Amniotic epithelial cell (primary cell): Measurements from ENCODE around the gene LMTK3.

Experiments used
- DNase-seq: peaks from one replicate; pipeline ENCODE4 v3.0.0-alpha.2; 2010; ENCODE audit warnings: low read depth

Gene LMTK3

DNA sequence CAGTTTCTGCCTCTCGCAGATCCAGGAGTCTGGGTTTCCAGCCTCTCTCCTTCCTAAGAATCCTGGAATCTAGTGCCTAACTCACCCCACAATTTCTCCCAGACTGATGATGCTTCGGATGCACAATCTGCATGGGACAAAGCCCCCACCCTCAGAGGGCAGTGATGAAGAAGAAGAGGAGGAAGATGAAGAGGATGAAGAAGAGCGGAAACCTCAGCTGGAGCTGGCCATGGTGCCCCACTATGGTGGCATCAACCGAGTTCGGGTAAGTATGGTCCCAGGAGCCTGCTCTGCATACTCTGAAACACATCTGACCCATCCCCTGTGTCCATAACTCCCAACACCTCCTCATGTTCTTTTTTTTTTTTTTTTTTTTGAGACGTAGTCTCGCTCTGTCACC lies 65.1 kb downstream of the LMTK3 start:
- no peak for DNase-seq

- peak; percentile 96 for DNase-seq
Measured at GRCh38 chr19:48445606-48446481, 65.8 kb downstream of the LMTK3 start, which contains the start of gene GRWD1. Gene GRWD1, plus strand, starts transcription at chr19:48445983. Its CDS starts 23 bp downstream, at chr19:48446006.

DNA sequence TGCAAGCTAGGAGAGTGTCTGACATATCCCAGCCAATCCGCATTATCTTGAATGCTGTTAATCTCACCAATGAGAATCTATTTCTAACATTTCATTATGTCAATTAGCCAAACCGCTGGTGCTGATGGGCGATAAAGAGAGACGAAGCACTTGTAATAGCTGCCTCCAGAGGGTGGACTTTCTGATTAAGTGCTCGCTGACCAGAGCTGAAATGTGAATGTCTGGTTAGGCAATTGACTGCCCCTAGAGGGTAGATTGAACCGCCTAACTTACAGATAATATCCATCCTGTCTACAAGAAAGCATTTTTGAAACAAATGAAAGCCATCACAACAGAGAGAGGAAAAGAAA lies 66.4 kb downstream of the LMTK3 start:
- DNase-seq, result peak; percentile 92

- no peak for DNase-seq
Measured at GRCh38 chr19:48444936-48445200, 66.8 kb downstream of the LMTK3 start.

DNA sequence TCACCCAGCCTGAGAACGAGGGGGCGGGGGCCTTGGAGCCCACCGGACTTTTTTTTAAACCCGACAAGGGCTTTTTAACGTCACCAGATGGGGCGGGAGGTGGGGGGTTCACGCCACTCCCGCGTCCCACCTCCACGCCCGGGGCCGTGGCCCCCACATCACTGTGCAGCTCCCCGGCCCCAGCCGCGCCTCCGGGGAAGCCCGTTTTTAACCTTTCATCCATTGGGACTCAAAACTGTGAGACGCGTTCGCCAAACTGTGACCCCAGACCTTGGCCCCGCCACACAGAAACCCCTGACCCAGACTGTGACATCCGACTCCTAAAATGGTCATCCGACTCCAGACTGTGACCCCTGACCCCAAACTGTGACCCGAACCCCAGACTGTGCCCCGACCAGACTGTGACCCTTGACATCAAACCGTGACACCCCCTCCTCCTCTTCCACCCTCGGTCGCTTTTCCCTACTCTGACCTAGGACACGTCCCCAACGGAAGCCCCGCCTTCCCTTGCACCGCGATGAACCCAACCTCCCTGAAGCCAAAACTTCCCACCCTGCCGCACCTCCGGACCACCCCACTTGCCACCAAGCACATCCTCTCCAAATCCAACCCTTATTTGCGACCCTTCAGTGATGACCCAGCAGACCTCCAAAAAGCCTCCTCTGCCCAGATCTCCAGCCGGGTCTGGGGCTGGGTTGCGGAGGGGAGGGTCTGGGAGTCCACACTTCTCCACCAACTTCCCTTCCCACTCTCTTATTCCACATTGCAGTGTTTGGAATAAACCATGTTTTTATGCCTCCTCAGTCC lies 67.3 kb downstream of the LMTK3 start:
- DNase-seq, result no peak

- DNase-seq, result no peak
Measured at GRCh38 chr19:48443731-48444128, 67.9 kb downstream of the LMTK3 start.

- DNase-seq, result no peak
Measured at GRCh38 chr19:48443256-48443655, 68.4 kb downstream of the LMTK3 start.

DNA sequence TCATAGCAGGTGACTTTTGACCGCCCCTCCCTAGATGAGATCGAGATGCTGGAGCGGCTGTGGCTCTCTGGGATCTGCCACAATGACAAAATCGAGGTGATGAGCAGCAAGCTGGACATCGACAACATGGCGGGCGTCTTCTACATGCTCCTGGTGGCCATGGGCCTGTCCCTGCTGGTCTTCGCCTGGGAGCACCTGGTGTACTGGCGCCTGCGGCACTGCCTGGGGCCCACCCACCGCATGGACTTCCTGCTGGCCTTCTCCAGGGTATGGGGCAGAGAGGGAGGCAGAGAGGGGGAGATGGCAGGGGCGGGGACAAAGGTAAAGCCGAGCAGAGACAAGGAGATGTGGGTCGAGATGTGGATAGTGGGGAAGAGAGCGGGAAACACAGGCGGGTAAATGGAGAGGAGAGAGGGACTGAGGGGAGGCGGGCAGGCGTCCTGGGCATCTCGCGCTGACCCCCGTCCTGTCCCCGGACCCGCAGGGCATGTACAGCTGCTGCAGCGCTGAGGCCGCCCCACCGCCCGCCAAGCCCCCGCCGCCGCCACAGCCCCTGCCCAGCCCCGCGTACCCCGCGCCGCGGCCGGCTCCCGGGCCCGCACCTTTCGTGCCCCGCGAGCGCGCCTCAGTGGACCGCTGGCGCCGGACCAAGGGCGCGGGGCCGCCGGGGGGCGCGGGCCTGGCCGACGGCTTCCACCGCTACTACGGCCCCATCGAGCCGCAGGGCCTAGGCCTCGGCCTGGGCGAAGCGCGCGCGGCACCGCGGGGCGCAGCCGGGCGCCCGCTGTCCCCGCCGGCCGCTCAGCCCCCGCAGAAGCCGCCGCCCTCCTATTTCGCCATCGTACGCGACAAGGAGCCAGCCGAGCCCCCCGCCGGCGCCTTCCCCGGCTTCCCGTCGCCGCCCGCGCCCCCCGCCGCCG lies 69.3 kb downstream of the LMTK3 start:
- DNase-seq, result no peak

DNA sequence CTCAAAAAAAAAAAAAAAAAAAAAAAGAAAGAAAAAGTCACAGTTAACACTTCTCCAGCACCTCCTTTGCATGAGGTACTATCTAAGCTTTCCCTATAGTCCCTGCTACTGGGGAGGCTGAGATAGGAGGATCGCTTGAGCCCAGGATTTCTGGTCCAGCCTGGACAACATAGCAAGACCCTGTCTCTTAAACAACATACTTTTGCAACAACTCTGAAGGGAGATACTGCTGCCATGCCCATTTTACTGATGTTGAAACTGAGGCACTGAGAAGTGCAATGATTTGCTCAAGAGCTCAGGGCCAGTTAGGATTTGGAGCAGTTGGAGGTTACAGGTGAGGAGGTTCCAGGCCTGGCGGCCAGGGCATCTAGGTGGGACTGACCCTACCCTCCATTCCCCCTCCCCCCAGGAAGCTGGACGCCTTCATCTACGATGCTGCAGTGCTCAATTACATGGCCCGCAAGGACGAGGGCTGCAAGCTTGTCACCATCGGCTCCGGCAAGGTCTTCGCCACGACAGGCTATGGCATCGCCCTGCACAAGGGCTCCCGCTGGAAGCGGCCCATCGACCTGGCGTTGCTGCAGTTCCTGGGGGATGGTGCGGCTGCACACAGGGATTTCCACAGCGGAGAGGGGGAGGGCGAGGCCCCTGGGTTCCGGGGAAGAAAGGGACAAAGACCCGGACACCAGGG lies 70.1 kb downstream of the LMTK3 start:
- no peak for DNase-seq

GRCh38 chr19:48436586-48436985 lies 75.0 kb downstream of the LMTK3 start:
- DNase-seq, result no peak
